ENCODE results near the gene METTL14. TPM values are rescaled to one million over a fixed set of nuclear protein-coding genes. Genes with fewer than 3 reads are reported as not detected.

Gene METTL14
- total RNA-seq, 2 donors from 2014 or later: 33.0 to 34.1 TPM

DNA sequence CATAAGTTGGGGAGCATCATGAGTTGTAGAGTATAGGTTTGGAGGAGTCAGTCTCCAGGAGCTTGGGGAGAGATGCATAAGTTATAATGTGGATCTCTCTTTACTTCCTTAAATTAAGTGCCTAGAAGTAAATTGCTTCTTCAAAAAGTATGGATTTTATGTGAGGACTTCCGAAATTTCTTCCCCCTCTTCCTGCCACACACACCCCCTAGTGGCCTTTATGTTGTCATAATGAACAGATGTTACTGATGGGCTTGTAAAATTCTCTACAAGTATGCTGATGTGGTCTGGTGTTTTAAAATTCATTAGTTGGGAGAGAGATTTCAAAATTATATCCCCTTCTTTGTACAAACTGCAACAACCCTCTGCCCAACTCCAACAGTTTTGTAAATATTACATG, 2.3 kb upstream of the METTL14 start:
- Histone ChIP-seq H3K9ac (ENCODE audit: low read depth in 2 of 2, low read length in 2 of 2) (no peak overlapping the region), H3K27me3 (no peaks in the 10 kb centered on the region), H3K36me3 (peaks cover 1% of the 10 kb centered on the region), H3K4me3 (no peak overlapping the region), H3K9me3 (no peaks in the 10 kb centered on the region), H3K27ac (no peak overlapping the region), H3K4me1 (no peaks in the 10 kb centered on the region)
- TF ChIP-seq, protein P1, sequence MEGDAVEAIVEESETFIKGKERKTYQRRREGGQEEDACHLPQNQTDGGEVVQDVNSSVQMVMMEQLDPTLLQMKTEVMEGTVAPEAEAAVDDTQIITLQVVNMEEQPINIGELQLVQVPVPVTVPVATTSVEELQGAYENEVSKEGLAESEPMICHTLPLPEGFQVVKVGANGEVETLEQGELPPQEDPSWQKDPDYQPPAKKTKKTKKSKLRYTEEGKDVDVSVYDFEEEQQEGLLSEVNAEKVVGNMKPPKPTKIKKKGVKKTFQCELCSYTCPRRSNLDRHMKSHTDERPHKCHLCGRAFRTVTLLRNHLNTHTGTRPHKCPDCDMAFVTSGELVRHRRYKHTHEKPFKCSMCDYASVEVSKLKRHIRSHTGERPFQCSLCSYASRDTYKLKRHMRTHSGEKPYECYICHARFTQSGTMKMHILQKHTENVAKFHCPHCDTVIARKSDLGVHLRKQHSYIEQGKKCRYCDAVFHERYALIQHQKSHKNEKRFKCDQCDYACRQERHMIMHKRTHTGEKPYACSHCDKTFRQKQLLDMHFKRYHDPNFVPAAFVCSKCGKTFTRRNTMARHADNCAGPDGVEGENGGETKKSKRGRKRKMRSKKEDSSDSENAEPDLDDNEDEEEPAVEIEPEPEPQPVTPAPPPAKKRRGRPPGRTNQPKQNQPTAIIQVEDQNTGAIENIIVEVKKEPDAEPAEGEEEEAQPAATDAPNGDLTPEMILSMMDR (IDR thresholded peaks at IDR 0.05): no peak
- DNase-seq: no peak
- intact Hi-C loops (cut with DNase I): no loop called here

DNA sequence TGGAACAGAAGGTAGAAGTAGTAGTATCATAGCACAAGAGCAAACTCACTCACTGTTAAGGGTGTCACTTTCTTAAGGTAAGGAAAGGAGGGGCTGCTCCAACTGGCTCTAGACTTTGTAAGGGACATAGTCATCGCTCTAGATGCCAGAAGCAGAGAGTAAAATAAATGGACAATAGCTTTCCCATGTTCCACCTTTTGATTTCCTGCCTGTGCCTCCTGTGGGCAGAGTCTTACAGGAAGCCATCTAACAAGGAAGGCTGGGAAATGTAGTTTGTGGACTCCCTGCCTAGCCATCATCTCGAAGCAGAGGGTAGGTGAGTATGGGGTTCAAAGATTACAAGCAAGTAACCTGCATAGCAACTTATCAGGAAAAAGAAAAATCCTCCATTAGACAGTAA, 1.7 kb upstream of the METTL14 start:
- Histone ChIP-seq H3K36me3 (peaks cover 7% of the 10 kb centered on the region), H3K4me3 (no peak overlapping the region), H3K9ac (ENCODE audit: low read depth in 2 of 2, low read length in 2 of 2) (no peak overlapping the region), H3K4me1 (no peaks in the 10 kb centered on the region), H3K27me3 (no peaks in the 10 kb centered on the region), H3K27ac (no peak overlapping the region), H3K9me3 (no peaks in the 10 kb centered on the region)
- DNase-seq: no peak
- TF ChIP-seq, protein P1 (IDR thresholded peaks at IDR 0.05): no peak
- intact Hi-C loops (cut with DNase I): no loop called here

DNA sequence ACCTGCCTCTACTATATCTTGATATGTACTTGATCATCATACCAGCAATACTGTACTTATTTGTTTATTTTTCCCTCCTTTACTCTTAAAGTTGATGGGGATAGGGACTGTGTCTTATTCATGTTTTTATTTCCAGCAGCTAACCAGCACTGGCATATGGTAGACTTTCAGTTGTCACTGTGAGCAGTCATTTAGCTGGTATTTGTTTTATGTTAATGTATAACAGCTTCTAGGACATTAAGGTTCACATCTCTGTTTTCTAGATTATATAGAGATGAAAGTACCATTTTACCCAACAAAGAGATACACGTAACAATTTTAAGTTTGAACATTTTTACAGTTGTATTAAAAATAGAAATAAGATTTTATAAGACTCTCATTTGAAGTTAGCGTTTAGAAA, 17.9 kb downstream of the METTL14 start:
- no peaks in the 10 kb centered on the region for H3K4me1 ChIP-seq
- H3K27ac ChIP-seq: no peak overlapping the region
- no peaks in the 10 kb centered on the region for H3K9me3 ChIP-seq
- TF ChIP-seq, protein P1 (IDR thresholded peaks at IDR 0.05): no peak
- H3K9ac ChIP-seq (ENCODE audit: low read depth in 2 of 2, low read length in 2 of 2): no peak overlapping the region
- DNase-seq: no peak
- peaks cover 7% of the 10 kb centered on the region for H3K36me3 ChIP-seq
- intact Hi-C loops (cut with DNase I): no loop called here
- no peaks in the 10 kb centered on the region for H3K27me3 ChIP-seq
- H3K4me3 ChIP-seq: no peak overlapping the region

DNA sequence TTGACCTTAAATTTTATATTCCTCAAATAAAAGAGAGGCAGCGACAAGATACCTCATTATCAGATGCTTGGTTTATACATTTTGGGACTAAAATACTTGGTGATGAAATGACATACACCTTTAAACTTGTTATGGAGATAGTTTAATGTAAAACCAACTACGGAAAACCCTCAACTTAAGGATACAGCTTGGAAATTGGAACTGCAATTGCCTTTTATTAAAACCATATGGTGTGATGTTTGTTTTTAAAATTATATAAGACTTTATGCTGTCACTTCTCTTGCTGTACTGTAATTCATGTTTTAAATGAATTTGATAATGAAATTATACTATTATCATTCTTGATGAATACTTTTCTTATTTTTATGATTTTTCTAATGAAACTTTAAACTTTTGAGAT, 25.9 kb downstream of the METTL14 start:
- Histone ChIP-seq H3K27ac (no peak overlapping the region), H3K27me3 (no peaks in the 10 kb centered on the region), H3K9ac (ENCODE audit: low read depth in 2 of 2, low read length in 2 of 2) (no peak overlapping the region), H3K4me1 (no peaks in the 10 kb centered on the region), H3K36me3 (no peaks in the 10 kb centered on the region), H3K4me3 (no peak overlapping the region), H3K9me3 (no peaks in the 10 kb centered on the region)
- intact Hi-C loops (cut with DNase I): no loop called here
- DNase-seq: no peak
- TF ChIP-seq, protein P1 (IDR thresholded peaks at IDR 0.05): no peak

DNA sequence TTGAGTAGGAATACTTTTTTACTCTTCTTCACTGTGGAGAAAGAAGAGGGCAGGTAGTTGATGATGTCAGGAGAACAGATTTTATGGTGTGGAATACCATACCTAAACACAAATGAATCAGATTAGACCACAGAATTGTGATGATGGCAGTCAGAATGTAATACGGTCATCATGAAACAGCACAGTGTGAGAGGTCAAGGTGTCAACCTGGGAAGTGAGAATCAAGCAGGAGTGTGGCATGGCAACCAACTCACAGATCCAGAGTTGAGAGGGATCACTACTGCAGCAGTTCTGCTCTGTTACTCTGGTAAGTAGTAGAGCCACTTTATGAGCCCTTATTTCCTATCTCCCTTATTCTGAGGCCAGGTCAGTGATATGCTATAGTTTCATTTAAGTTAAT, 27.7 kb downstream of the METTL14 start:
- TF ChIP-seq, protein P1 (IDR thresholded peaks at IDR 0.05): no peak
- Histone ChIP-seq H3K9me3 (no peaks in the 10 kb centered on the region), H3K9ac (ENCODE audit: low read depth in 2 of 2, low read length in 2 of 2) (no peak overlapping the region), H3K36me3 (no peaks in the 10 kb centered on the region), H3K27me3 (no peaks in the 10 kb centered on the region), H3K4me1 (no peaks in the 10 kb centered on the region), H3K4me3 (no peak overlapping the region), H3K27ac (no peak overlapping the region)
- DNase-seq: no peak
- intact Hi-C loops (cut with DNase I): no loop called here

DNA sequence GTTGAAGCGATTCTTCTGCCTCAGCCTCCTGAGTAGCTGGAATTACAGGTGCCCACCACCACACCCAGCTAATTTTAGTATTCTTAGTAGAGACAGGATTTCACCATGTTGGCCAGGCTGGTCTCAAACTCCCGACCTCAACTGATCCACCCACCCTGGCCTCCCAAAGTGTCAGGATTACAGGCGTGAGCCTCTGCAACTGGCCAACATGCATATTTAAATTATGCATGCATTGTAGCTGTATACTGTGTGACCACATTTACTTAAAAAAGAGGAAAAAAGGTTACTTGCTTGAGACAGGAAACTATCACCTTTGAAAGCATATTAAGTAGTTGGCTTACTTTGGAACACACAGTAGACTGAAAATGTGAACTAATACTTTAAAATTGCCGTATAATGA, 29.5 kb downstream of the METTL14 start:
- Histone ChIP-seq H3K9me3 (no peaks in the 10 kb centered on the region), H3K9ac (ENCODE audit: low read depth in 2 of 2, low read length in 2 of 2) (no peak overlapping the region), H3K27me3 (no peaks in the 10 kb centered on the region), H3K4me3 (no peak overlapping the region), H3K4me1 (no peaks in the 10 kb centered on the region), H3K27ac (no peak overlapping the region), H3K36me3 (no peaks in the 10 kb centered on the region)
- no peak for DNase-seq
- intact Hi-C loops (cut with DNase I): no loop called here
- TF ChIP-seq, protein P1 (IDR thresholded peaks at IDR 0.05): no peak

All from colonic mucosa (tissue), 4 donors.